ENCODE results near the gene CLDN3.
"Not testable (repeated sequence)": the region's sequence is repeated elsewhere in the genome, so short reads cannot be mapped to it uniquely, and the experiment has no call there.

Gene CLDN3

DNA sequence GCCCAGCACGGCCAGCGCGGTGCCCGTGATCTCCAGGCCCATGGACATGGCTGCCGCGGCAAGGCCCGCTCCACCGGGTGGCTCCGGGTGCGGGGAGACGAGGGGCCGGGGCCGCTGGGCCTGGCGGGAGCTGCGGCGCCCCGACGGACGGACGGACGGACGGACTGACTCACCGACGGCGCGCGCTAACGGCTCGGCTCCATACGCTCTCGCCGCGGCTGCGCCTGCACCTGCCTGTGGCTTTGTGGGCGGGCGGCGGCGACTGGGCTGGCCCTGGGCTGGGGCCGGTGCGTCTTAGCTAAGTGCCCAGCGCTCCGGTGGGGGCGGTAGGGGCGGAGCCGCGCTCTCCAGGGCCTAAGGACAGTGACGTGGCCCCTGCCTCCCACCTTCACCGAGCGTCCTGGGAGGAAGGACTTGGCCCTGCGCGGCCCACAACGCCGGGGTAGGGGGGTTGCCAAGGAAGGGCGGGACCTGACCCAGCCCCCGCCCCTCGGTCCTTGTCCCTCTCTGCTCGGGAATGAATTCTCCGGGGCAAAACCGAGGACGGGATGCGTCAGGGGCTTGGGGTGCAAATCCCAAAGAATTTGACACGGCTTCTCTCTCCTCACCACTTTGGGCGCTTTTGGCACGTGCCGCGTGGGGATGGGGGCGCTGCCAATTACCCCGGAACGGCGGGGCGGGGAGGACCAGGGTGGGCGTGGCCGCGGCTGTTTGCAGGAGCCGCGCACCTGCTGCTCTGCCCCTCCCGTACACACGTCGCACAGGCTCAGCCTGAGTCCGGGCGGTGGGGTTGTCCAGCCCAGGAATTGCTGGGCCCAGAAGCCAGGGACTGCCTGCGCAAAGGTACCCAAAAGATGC lies at the start of gene CLDN3:
CLDN3 (minus strand) TSS at position 269 of the 858 bp plus-strand sequence; CDS start at position 48, 221 bp downstream.
- peak; percentile 97 for DNase-seq

DNA sequence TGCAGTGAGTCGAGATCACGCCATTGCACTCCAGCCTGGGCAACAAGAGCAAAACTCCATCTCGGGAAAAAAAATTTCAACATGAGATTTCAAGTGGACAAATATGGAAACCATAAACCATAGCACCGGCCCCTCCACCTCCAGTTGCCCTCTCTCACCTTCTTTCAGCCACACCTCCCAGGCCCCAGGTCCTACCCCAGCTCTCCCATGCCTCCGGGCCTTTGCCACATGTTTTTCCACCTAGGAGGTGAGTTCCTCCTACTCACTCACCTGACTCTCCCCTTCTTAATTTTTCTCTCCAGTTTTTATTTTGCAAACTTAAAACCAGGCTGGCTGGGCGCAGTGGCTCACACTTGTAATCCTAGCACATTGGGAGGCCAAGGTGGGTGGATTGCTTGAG lies 47.1 kb upstream of the CLDN3 start:
- no peak for DNase-seq

GRCh38 chr7:73815436-73815835 lies 45.4 kb upstream of the CLDN3 start:
- DNase-seq = no peak

- no peak for DNase-seq
Measured at GRCh38 chr7:73812996-73813395, 42.9 kb upstream of the CLDN3 start.

DNA sequence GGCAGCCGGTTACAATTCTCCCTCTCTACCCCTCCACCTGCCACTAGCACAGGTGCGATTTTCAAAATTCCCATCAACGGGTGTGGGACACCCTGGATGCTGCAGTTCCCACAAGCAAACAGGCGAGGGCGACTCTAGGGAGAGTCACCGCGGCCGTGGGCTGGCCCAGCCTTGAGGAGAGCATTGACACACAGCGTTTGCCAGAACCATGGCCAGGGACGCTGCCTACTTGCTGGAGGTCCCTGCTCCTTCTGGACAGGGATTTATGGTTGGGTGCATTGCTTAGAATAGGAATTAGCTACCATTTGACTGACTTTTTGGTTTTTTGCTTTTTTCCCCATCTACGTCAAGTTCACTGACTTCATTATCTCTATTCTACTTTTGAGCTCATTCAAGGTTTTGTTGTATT lies 41.7 kb upstream of the CLDN3 start:
- peak; percentile 79 for DNase-seq

GRCh38 chr7:73810998-73811360 lies 40.9 kb upstream of the CLDN3 start:
- no peak for DNase-seq

GRCh38 chr7:73809467-73809951 lies 39.4 kb upstream of the CLDN3 start:
- DNase-seq = no peak

GRCh38 chr7:73802459-73802858 lies 32.4 kb upstream of the CLDN3 start:
- DNase-seq = no peak

DNA sequence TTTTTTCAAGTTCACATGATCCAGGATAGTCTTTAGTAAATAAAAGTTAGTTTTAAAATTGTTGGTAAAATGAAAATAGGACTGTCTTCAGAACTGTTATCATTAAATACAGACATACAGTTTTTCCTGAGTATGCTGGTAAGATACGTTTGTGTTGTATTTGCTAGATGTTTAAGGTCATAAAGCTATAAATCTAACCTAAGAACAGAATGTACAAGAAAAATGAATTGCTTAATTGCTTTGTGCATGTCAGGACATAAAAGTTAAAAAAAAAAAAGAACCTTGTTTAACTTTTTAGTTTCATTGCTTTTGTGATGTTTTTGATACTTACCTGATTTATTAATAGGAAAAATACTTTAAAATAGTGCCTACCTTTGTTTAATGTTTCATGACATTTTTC lies 31.5 kb upstream of the CLDN3 start:
- DNase-seq = no peak

DNA sequence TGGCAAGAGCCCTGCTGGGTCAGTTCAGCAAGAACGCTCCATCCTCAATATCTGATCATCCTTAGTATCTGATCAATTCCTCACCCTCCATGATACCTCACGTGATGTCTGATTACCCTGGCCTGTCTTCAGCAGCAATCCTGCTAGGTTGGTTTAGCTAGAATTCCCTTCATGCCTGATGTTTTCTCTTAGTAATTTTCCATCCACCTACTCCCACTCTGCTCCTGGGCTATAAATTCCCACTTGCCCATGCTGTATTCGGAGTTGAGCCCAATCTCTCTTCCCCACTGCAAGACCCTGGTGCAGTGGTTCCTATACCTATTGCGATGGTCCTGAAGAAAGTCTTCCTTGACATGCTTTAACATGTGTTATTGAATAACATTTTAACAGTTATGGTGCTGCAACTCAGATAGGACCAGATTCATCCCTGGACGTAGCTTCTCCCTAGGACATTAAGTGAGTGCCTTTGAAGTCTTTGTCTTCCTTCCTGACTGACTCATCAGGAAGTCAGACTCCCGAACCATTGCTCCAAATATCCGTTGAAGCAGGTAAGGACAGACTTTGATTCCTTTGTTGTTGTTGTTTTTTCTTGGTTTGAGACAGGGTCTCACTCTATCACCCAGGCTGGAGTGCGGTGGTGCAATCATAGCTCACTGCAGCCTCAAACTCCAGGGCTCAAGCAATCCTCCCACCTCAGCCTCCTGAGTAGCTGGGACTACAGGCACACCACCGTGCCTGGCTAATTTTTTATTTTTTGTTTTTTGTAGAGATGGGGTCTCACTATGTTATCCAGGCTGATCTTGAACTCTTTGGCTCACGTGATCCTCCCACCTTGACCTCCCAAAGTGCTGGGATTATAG lies 29.4 kb upstream of the CLDN3 start:
- no peak for DNase-seq

- DNase-seq = not testable (repeated sequence)
Measured at GRCh38 chr7:73797176-73797575, 27.1 kb upstream of the CLDN3 start.

DNA sequence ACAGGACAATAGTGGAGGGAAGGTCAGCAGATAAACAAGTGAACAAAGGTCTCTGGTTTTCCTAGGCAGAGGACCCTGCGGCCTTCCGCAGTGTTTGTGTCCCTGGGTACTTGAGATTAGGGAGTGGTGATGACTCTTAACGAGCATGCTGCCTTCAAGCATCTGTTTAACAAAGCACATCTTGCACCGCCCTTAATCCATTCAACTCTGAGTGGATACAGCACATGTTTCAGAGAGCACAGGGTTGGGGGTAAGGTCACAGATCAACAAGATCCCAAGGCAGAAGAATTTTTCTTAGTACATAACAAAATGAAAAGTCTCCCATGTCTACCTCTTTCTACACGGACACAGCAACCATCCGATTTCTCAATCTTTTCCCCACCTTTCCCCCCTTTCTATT lies 26.6 kb upstream of the CLDN3 start:
- not testable (repeated sequence) for DNase-seq

GRCh38 chr7:73795188-73795587 lies 25.1 kb upstream of the CLDN3 start:
- not testable (repeated sequence) for DNase-seq

GRCh38 chr7:73791170-73791690 lies 21.2 kb upstream of the CLDN3 start:
- DNase-seq = not testable (repeated sequence)

DNA sequence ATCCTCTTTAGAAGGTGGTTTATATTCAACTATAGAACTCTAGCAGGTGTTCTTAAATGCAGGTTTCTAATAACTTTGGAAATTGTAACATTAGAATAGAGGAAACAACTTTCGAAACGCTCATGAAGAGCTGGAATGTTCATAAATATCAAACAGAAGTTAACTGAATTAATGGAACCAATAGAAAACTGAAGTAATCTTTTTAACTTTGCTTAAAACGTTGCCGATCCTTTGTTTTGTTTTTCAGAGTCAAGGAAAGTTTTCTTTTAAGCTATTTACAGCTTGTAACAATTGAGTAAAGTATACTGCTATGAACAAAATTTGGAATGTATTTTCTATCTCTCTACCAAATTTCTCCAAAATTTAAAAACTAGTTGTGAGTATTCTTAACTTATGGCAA lies 19.0 kb upstream of the CLDN3 start:
- DNase-seq = no peak

- not testable (repeated sequence) for DNase-seq
Measured at GRCh38 chr7:73787786-73788048, 17.6 kb upstream of the CLDN3 start.

- DNase-seq = no peak
Measured at GRCh38 chr7:73786588-73786987, 16.5 kb upstream of the CLDN3 start.

DNA sequence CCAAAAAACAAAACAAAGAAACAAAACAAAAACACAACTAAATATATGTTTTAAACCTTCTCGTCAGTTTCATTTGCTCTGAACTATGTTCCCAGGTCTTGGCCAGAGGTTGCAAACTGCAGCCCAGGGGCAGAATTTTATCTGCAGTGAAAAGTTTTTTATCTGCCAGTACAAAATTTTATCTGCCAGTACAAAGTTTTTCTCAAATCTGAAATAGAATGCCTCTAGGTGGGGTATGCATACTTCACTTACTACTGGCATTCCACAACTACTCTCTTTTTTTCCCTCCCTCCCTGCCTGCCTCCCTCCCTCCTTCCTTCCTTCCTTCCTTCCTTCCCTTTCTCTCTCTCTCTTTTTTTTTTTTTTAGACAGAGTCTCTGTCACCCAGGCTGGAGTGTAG lies 9.4 kb upstream of the CLDN3 start:
- DNase-seq = no peak

DNA sequence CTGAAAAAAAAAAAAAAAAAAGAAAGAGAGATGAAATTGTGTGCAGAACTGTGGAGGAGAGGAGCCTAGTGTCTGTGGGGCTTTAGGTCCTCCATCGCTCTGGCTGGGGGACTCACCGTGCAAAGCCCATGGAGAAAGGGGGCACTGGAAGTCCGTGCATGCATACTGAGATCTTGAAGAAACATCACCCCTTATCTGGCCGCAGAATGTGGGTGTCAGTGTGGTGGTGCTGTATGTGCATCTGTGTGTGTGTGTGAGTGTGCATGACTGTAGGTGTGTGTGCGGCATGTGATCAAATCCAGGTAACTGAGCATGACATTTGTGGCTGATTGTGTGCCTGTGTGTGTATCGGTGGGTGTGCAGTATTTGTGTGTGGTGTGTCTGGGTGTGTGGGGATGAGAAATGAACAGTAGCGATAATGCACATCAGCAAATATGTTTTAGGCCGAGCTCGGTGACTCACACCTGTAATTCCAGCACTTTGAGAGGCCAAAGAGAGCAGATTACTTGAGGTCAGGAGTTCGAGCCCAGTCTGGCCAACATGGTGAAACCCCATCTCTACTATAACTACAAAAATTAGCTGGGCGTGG lies 8.8 kb upstream of the CLDN3 start:
- DNase-seq = no peak

- no peak for DNase-seq
Measured at GRCh38 chr7:73774923-73775322, 4.9 kb upstream of the CLDN3 start.

GRCh38 chr7:73773700-73774517 lies 3.8 kb upstream of the CLDN3 start:
- no peak for DNase-seq

DNA sequence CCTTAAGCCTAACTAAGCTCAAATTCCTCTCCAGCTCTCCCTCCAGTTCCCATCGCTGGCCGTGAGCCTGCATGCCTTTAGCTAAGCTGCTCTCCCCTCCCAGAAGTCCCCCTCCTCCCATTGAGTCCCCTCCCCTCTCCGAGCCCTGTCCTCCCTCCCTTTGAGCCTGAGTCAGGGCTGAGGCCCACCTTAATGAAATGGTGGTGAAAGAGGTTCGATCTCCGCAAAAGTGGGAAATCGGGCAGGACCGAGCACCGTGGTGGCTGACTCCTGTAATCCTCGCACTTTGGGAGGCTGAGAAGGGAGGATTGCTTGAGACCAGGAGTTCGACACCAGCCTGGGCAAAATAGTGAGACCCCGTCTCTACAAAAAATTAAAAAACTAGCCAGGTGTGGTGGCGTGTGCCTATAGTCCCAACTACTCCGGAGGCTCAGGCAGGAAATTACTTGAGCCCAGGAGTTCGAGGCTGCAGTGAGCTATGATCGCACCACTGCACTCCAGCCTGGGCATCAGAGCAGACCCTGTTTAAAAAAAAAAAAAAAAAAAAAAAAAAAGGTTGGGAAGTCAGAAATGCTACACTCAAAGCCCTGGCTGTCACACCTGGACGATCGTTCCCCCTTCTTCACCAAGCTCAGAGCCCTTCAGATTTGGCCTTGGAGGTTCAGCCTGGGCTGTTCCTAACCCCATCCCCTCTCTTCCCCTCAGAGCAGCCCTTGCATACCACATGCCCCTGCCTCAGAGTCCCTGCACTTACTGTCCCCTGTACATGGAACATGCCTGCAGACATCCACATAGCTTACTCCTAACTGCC lies 995 bp upstream of the CLDN3 start:
- no peak for DNase-seq

All from NCI-H2029 (cell line).